HepG2 (cell line): ENCODE measurements around the gene SLC34A3. TPM values are rescaled to one million over a fixed set of nuclear protein-coding genes. Genes with fewer than 3 reads are reported as not detected.

ENCODE experiments used
- AGO1 ChIP-seq: fragments of 200-400 bp; formaldehyde crosslinking; IDR thresholded peaks from 2 replicates; pipeline ENCODE4 v1.6.1; 2017; ENCODE audit warnings: mild to moderate bottlenecking, low read depth, low read length, moderate library complexity; ENCODE audit not compliant: poor library complexity, severe bottlenecking
- ARNT2 ChIP-seq: sonication (generic); formaldehyde crosslinking; IDR thresholded peaks from 2 replicates; pipeline ENCODE4 v1.8.0; 2022; ENCODE audit warnings: mild to moderate bottlenecking, low read depth, missing genetic modification reagents, moderate library complexity
- EED ChIP-seq: sonication (generic); formaldehyde crosslinking; IDR thresholded peaks from 2 replicates; pipeline ENCODE4 v1.5.0; 2020; ENCODE audit warnings: mild to moderate bottlenecking, missing genetic modification reagents
- ISX ChIP-seq: sonication (generic); formaldehyde crosslinking; conservative IDR thresholded peaks from 2 replicates; pipeline ENCODE4 v1.5.0; 2020; ENCODE audit warnings: missing genetic modification reagents
- KLF15 ChIP-seq: sonication (generic); formaldehyde crosslinking; IDR thresholded peaks from 2 replicates; pipeline ENCODE4 v1.8.1; 2023; ENCODE audit warnings: borderline replicate concordance, mild to moderate bottlenecking, inconsistent platforms, missing genetic modification reagents, mixed read lengths
- RNF2 ChIP-seq: fragments of 450-650 bp; conservative IDR thresholded peaks from 2 replicates; pipeline ENCODE4 v1.6.1; 2016; ENCODE audit warnings: low read depth
- ZC3H13 ChIP-seq: sonication (generic); formaldehyde crosslinking; IDR thresholded peaks from 2 replicates; pipeline ENCODE4 v1.8.1; 2023; ENCODE audit warnings: mild to moderate bottlenecking, missing genetic modification reagents, moderate library complexity
- ZKSCAN8 ChIP-seq: IDR thresholded peaks from 2 replicates; pipeline ENCODE4 v1.6.1; 2016; ENCODE audit warnings: borderline replicate concordance, missing genetic modification reagents, missing compliant biosample characterization
- ZNF205 ChIP-seq: IDR thresholded peaks from 2 replicates; pipeline ENCODE4 v1.6.1; 2018; ENCODE audit warnings: missing biosample characterization, missing genetic modification reagents
- ZNF563 ChIP-seq: sonication (generic); formaldehyde crosslinking; IDR thresholded peaks from 2 replicates; pipeline ENCODE4 v1.8.0; 2022; ENCODE audit warnings: mild to moderate bottlenecking, moderate library complexity, missing genetic modification reagents
- ZNF598 ChIP-seq: sonication (generic); formaldehyde crosslinking; IDR thresholded peaks from 2 replicates; pipeline ENCODE4 v1.5.1; 2020; ENCODE audit warnings: mild to moderate bottlenecking, missing genetic modification reagents, borderline replicate concordance
- ZNF615 ChIP-seq: sonication (generic); formaldehyde crosslinking; IDR thresholded peaks from 2 replicates; pipeline ENCODE4 v1.5.0; 2020; ENCODE audit warnings: mild to moderate bottlenecking, missing genetic modification reagents, borderline replicate concordance
- polyA plus RNA-seq, 8 experiments: library from polyadenylated mRNA; depleted of rRNA in 3 of 8; stranded (reverse) in 7 of 8; unstranded in 1 of 8; fragments of >200 nt; fragmentation: Illumina TruSeq in 4 of 8; extraction: Trizol in 4 of 8; gene quantifications; 2 replicates each; pipeline versions ENCODE4 v1.2.1 to v1.2.3, GENCODE V29; 2011 to 2016; ENCODE audit warnings: low read depth in 4 of 8, missing spikeins in 1 of 8, mixed read lengths in 1 of 8; ENCODE audit not compliant: insufficient read depth in 1 of 8
- total RNA-seq, 5 experiments: library from RNA; depleted of rRNA; stranded (reverse); fragments of >200 nt; fragmentation: Illumina TruSeq; extraction: Trizol; gene quantifications; 2 replicates each; pipeline ENCODE4 v1.2.3, GENCODE V29; 2016; ENCODE audit warnings: low read depth in 1 of 5
- TF ChIP-seq, protein P1 (sequence below), 2 experiments: fragments of 450-650 bp in 1 of 2; sonication (generic) in 1 of 2; formaldehyde crosslinking in 1 of 2; IDR thresholded peaks; 2 replicates each; pipeline versions ENCODE4 v1.6.1 to v1.8.0; 2016 to 2022; ENCODE audit warnings: antibody characterized with exemption in 1 of 2, mild to moderate bottlenecking in 1 of 2, missing genetic modification reagents in 1 of 2
- TF ChIP-seq, protein P2 (sequence below): sonication (generic); formaldehyde crosslinking; IDR thresholded peaks from 2 replicates; pipeline ENCODE4 v1.8.0; 2023; ENCODE audit warnings: mild to moderate bottlenecking, missing genetic modification reagents
- TF ChIP-seq, protein P3 (sequence below): IDR thresholded peaks from 2 replicates; pipeline ENCODE4 v1.6.1; 2016; ENCODE audit warnings: control low read depth
- TF ChIP-seq, protein P4 (sequence below): sonication (generic); formaldehyde crosslinking; IDR thresholded peaks from 2 replicates; pipeline ENCODE4 v1.5.0; 2020; ENCODE audit warnings: mild to moderate bottlenecking, low read depth, missing genetic modification reagents, borderline replicate concordance

Gene SLC34A3
- total and polyA plus RNA-seq, 2 of the 13 experiments (the other 11 are each of a cell fraction or from before 2014, with no cell fraction given) = 0.07 to 1.0 TPM

DNA sequence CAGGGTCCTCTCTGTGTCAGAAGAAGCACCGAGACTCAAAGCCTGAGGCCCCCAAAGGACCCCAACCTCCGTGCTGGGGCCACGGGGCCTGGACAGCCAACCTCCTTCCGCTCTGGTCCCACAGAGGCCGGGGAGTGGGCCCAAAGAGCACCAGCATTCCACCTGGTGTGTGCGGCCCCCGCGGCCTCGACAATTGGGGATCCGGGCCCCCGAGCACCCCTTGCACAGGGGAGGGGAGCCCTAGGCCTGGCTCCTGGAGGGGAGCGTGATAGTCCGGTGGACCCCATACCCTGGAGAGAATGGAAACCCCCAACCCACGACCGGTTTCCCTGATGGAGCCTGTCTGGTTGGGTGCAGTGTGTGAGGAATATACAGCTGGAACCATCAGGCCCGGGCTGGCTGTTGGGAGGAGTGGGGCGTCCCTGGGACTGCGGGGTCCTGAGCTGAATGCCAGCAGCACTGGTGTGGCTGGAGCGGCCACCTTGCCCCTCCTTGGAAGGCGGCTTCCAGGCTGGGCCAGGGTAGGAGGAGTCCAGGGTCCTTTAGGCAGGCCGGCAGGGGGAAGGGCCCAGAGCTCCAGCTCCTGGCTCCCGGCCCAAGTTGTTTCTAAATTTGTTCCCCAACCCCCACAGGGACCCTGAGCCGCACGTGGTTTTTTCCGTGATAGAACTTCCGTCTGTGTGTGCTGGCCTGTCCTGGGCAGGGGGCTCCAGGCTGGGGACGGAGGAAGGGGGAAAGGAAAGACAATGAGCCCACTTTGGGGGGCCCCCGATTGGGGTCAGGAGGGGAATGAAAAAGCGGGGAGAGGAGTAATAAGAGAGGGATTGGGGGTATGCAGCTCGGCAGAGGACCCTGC lies 46.0 kb downstream of the SLC34A3 start (continued):
- TF ChIP-seq, protein P1, sequence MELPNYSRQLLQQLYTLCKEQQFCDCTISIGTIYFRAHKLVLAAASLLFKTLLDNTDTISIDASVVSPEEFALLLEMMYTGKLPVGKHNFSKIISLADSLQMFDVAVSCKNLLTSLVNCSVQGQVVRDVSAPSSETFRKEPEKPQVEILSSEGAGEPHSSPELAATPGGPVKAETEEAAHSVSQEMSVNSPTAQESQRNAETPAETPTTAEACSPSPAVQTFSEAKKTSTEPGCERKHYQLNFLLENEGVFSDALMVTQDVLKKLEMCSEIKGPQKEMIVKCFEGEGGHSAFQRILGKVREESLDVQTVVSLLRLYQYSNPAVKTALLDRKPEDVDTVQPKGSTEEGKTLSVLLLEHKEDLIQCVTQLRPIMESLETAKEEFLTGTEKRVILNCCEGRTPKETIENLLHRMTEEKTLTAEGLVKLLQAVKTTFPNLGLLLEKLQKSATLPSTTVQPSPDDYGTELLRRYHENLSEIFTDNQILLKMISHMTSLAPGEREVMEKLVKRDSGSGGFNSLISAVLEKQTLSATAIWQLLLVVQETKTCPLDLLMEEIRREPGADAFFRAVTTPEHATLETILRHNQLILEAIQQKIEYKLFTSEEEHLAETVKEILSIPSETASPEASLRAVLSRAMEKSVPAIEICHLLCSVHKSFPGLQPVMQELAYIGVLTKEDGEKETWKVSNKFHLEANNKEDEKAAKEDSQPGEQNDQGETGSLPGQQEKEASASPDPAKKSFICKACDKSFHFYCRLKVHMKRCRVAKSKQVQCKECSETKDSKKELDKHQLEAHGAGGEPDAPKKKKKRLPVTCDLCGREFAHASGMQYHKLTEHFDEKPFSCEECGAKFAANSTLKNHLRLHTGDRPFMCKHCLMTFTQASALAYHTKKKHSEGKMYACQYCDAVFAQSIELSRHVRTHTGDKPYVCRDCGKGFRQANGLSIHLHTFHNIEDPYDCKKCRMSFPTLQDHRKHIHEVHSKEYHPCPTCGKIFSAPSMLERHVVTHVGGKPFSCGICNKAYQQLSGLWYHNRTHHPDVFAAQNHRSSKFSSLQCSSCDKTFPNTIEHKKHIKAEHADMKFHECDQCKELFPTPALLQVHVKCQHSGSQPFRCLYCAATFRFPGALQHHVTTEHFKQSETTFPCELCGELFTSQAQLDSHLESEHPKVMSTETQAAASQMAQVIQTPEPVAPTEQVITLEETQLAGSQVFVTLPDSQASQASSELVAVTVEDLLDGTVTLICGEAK (IDR thresholded peaks at IDR 0.05) = no peak
- TF ChIP-seq, protein P1 (CRISPR knock-in tag; IDR thresholded peaks at IDR 0.05) = no peak
- TF ChIP-seq ZNF615 = peak; percentile 64; the same call in 1 of the 2 replicates
- TF ChIP-seq, protein P2, sequence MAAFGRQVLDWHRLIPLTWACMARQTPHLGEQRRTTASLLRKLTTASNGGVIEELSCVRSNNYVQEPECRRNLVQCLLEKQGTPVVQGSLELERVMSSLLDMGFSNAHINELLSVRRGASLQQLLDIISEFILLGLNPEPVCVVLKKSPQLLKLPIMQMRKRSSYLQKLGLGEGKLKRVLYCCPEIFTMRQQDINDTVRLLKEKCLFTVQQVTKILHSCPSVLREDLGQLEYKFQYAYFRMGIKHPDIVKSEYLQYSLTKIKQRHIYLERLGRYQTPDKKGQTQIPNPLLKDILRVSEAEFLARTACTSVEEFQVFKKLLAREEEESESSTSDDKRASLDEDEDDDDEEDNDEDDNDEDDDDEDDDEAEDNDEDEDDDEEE (CRISPR knock-in tag) = no peak
- no peak for TF ChIP-seq ZNF598 (CRISPR knock-in tag)
- 0 out of 2 replicates have a peak, but pooled peaks have one; percentile 17 for TF ChIP-seq ZNF563 (CRISPR knock-in tag)
- no peak for TF ChIP-seq ISX (CRISPR knock-in tag)
- 0 out of 2 replicates have a peak, but pooled peaks have one; percentile 11 for TF ChIP-seq ZKSCAN8 (CRISPR knock-in tag)
- no peak for TF ChIP-seq ZNF205 (CRISPR knock-in tag)
- peak; percentile 68; the same call in 1 of the 2 replicates for TF ChIP-seq ZC3H13 (CRISPR knock-in tag)
- TF ChIP-seq, protein P3, sequence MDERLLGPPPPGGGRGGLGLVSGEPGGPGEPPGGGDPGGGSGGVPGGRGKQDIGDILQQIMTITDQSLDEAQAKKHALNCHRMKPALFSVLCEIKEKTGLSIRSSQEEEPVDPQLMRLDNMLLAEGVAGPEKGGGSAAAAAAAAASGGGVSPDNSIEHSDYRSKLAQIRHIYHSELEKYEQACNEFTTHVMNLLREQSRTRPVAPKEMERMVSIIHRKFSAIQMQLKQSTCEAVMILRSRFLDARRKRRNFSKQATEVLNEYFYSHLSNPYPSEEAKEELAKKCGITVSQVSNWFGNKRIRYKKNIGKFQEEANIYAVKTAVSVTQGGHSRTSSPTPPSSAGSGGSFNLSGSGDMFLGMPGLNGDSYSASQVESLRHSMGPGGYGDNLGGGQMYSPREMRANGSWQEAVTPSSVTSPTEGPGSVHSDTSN (CRISPR knock-in tag) = no peak
- TF ChIP-seq, protein P4, sequence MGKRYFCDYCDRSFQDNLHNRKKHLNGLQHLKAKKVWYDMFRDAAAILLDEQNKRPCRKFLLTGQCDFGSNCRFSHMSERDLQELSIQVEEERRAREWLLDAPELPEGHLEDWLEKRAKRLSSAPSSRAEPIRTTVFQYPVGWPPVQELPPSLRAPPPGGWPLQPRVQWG = no peak
- TF ChIP-seq EED (CRISPR knock-in tag) = peak; percentile 60; the same call in 1 of the 2 replicates
- 0 out of 2 replicates have a peak, but pooled peaks have one; percentile 35 for TF ChIP-seq KLF15 (CRISPR knock-in tag)
- peak; percentile 22 for TF ChIP-seq AGO1
- TF ChIP-seq ARNT2 = 0 out of 2 replicates have a peak, but pooled peaks have one; percentile 29
- TF ChIP-seq RNF2 = no peak
